Measurements from ENCODE around the gene DPP6. TPM values are rescaled to one million over a fixed set of nuclear protein-coding genes. Genes with fewer than 3 reads are reported as not detected.

The DPP6 gene
- total RNA-seq, 4 donors from 2014 or later: 0.30 to 11.8 (median 10.7) TPM

- 49% methylated on average over 12 of the region's 12 CpGs for WGBS
- H3K27ac ChIP-seq: no peak overlapping the region
- H3K4me3 ChIP-seq: no peak overlapping the region
- no peaks in the 10 kb centered on the region for H3K4me1 ChIP-seq
- no peaks in the 10 kb centered on the region for H3K27me3 ChIP-seq
- H3K9me3 ChIP-seq: no peaks in the 10 kb centered on the region
- DNase-seq (ENCODE audit: low spot score in 2 of 2): no peak
- H3K36me3 ChIP-seq: no peaks in the 10 kb centered on the region
- TF ChIP-seq POLR2AphosphoS5 (IDR thresholded peaks at IDR 0.05): no peak
- no peak for TF ChIP-seq POLR2A (IDR thresholded peaks at IDR 0.05)
- no peak for TF ChIP-seq CTCF (IDR thresholded peaks at IDR 0.05)
- TF ChIP-seq EP300 (IDR thresholded peaks at IDR 0.05): no peak
Observed at GRCh38 chr7:154330318-154330717, 278.1 kb downstream of the DPP6 start.

GRCh38 chr7:154332811-154333580, 280.8 kb downstream of the DPP6 start:
- Histone ChIP-seq H3K27ac (no peak overlapping the region), H3K4me3 (no peak overlapping the region), H3K27me3 (no peaks in the 10 kb centered on the region), H3K9me3 (peaks cover 9% of the 10 kb centered on the region), H3K36me3 (no peaks in the 10 kb centered on the region), H3K4me1 (no peaks in the 10 kb centered on the region)
- no peak for DNase-seq (ENCODE audit: low spot score in 2 of 2)
- TF ChIP-seq POLR2AphosphoS5 (IDR thresholded peaks at IDR 0.05): no peak
- no peak for TF ChIP-seq EP300 (IDR thresholded peaks at IDR 0.05)
- TF ChIP-seq POLR2A (IDR thresholded peaks at IDR 0.05): no peak
- TF ChIP-seq CTCF (IDR thresholded peaks at IDR 0.05): no peak
- WGBS: 78% methylated on average over 15 of the region's 15 CpGs

GRCh38 chr7:154336295-154336694, 284.1 kb downstream of the DPP6 start:
- Histone ChIP-seq H3K27me3 (no peaks in the 10 kb centered on the region), H3K36me3 (no peaks in the 10 kb centered on the region), H3K4me1 (no peaks in the 10 kb centered on the region), H3K4me3 (no peak overlapping the region), H3K27ac (no peak overlapping the region), H3K9me3 (peaks cover 9% of the 10 kb centered on the region)
- DNase-seq (ENCODE audit: low spot score in 2 of 2): no peak
- TF ChIP-seq CTCF (IDR thresholded peaks at IDR 0.05) (no peak), POLR2A (IDR thresholded peaks at IDR 0.05) (no peak), POLR2AphosphoS5 (IDR thresholded peaks at IDR 0.05) (no peak), EP300 (IDR thresholded peaks at IDR 0.05) (no peak)
- 90% methylated on average over 11 of the region's 12 CpGs for WGBS

GRCh38 chr7:154338701-154339506, 286.7 kb downstream of the DPP6 start:
- peaks cover 13% of the 10 kb centered on the region for H3K9me3 ChIP-seq
- no peaks in the 10 kb centered on the region for H3K36me3 ChIP-seq
- TF ChIP-seq POLR2AphosphoS5 (IDR thresholded peaks at IDR 0.05) (no peak), CTCF (IDR thresholded peaks at IDR 0.05) (no peak), POLR2A (IDR thresholded peaks at IDR 0.05) (no peak), EP300 (IDR thresholded peaks at IDR 0.05) (no peak)
- no peaks in the 10 kb centered on the region for H3K27me3 ChIP-seq
- no peak for DNase-seq (ENCODE audit: low spot score in 2 of 2)
- H3K4me3 ChIP-seq: no peak overlapping the region
- H3K4me1 ChIP-seq: no peaks in the 10 kb centered on the region
- no peak overlapping the region for H3K27ac ChIP-seq
- 73% methylated on average over 22 of the region's 23 CpGs for WGBS
